HT-29 (cell line): ENCODE results near the gene RSPH1. TPM values are rescaled to one million over a fixed set of nuclear protein-coding genes. Genes with fewer than 3 reads are reported as not detected.
A peak's percentile ranks its signal among the peaks of the same experiment; 100 is the strongest.

Experiments used
- DNase-seq: peaks from one replicate; pipeline ENCODE4 v3.0.0-alpha.2; 2015; ENCODE audit warnings: low spot score
- total RNA-seq: library from RNA; depleted of rRNA; stranded (reverse); fragments of >200 nt; shearing (Covaris generic); gene quantifications from 2 replicates; pipeline ENCODE4 v1.2.3, GENCODE V29; 2014

Gene RSPH1
- total RNA-seq, 1 experiment from 2014 or later, result 2.7 TPM

DNA sequence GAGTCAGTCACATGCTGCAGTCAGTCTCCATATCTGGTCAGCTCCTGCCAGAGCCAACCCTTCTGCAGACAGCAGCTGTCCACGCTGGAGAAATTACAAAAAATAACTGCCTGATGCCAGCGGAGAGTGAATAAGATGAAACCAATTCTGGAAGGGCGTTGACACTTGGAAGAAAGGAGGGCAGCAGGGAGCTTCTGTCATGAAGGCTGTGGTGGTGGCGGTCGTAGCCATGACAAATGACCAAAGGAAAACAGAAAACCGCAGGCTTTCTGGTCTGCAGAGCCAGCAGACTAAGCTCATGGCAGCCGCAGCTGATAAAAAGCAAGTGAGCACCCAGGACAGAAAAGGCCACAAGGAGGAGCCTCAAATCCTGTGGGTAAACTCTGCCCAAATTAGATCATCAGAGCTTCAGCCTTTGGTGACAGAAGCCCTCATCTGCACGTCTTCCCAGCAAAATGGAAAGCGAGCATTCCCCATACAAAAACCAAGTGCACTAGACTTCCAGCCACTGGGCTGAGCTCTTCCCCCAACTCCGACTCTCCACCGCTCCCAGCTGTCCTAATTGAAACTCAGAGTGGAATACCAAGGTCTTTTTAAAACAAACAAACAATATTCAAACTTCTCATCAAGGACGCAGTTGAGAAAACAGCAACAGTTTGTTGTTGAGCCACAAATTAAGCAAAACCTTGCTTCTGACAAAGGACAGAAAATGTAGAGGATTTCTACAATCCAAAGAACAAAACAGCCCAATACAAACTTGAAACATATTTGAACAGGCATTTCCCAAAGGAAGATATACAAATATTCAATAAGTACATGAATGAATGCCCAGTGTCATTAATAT, 28.7 kb downstream of the RSPH1 start:
- peak; percentile 83 for DNase-seq

DNA sequence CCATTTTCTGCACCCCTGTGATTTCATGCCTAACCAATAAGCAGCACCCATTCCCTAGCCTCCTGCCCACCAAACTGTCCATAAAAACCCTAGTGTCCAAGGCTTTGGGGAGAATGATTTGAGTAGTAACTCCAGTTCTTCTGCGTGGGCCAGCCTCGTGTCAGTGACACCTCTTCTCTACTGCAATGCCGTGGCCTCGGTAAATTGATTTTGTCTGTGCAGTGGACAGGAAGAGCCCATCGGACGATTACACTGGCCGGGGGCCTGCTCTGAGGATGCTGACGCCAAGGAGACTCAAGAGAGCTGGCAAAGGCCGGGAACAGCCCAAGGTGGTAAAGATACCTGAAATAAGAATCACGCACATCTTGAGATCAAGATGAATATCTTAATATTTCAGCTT, 29.3 kb downstream of the RSPH1 start:
- no peak for DNase-seq

DNA sequence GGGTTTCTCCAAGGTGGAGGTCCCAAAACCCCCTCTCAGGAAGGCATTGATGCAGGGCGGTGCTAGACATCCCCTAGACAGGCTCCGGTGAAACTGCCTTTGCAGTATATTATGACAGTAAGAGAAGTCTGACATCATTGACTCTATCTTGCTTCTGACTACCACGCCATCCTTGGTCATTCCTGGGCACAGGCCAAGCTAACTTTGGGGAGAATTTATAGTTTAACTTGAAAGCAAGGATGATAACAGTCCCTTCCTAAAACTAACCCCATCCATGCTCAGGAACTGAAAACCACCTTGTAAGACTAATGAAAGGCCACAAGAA, 30.3 kb downstream of the RSPH1 start:
- no peak for DNase-seq

DNA sequence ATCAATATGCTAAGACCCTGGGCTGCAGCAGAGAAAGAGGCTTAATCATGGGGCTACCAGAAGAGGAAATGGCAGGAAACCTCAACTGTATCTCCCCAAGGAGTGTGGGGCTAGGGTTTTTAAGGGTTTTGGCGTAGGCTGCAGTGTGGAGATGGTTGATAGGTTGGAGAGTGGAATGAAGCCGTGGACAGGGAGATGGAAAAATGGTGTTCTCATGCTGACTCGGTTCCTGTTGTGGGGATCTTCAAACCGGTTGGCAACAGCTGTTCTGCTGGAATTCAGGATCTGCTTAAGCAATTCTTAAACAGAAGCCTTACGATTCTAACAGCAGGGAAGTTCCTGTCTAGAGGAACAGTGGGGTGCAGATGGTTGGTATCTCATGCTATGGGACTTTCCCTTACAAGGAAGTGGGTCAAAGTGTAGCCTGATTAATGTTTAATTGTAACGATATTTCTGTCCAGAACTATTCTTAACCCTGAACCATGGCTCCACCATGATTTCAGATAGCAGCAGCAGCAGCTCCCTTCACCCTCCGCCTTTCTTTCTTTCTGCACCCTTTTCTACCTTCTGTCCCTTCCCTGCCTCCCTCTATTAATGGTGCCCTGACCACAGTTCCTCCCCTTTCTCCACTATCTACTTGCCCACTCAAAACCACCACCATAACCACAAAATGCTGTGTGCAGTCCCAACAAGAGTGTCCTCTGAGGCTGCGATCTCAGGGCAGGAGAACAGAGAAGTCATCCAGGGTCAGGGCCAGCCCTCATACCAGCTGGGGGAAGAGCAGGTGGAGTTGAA, 30.8 kb downstream of the RSPH1 start:
- peak; percentile 65 for DNase-seq

DNA sequence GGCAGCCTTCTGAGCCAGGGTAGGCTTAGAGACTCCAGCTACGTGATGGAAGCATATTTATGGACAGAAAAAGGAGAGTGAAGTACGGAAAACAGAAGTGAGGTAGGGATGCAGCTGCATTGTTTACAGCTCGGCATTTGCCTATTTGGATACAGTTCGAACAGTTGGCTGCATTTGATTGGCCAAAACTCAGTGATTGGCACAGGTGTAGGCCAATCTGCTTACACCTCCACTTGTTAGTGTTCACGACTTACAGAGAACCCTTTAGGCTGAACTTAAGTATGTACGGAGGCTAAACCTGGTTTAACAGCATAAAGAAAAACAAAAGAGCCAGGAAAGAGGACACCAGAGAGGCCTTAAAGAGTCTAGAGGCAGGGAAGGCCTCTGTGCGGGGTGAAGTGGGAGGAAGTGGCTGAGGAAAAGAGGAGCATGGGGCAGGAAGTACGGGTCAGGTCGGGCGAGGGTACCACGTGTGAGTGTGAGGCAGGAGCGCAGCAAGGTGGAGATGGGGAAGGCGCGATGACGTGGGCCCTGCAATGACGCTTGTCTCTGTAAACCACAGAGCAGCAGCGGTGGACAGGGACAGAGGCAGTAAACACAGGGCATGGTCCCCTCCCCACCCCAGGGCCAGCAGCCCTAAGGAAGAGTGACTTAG, 32.0 kb downstream of the RSPH1 start:
- peak; percentile 60 for DNase-seq

DNA sequence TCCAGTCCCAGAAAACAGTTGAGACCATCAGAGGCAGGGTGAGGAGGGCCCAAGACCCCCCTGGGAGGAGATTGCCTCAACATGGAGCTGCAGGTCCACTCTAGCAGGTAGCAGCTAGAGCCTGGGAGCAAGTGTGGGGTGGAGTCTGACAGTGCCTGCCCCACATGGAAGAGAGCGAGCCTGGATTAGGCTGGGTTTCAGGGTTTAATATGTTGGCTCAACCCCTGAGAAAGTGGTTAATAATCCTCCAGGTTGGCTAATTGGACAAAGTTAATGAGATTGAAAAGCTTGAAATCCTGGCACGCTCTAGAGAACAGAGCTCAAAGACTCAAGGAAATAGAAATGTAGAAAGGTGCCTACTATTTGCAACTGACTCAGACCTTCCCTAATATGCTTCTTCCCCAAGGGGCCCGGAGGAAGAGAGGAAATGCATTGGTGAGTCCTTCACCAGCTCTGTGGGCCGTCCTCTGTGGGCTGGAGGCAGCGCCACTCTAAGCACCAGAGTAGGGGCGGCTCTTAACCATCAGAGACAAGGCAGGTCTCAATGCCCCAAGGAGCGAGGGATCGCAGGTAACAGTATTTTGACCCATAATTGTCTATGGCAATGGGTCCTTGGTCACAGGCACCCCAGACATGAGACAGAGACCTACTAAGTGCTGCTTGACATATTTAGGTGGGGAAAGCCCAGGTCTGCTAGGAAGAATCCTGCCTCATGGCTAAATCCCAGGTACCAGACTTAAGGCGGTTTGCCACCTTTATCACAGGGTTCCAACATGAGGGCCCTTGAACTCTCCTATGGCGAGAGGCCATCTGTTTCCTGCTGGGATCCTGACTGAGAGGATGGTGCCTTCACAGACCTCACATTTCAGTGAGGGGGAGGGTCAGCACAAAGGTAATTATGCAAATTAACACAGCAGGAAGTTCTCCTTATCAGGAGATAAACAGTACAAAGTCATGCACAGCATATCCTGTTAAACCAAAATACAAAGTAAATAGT, 33.8 kb downstream of the RSPH1 start:
- peak; percentile 66 for DNase-seq

GRCh38 chr21:42461185-42461520, 34.9 kb downstream of the RSPH1 start:
- no peak for DNase-seq

- peak; percentile 63 for DNase-seq
These were observed 35.4 kb downstream of the RSPH1 start for GRCh38 chr21:42460391-42461184.

DNA sequence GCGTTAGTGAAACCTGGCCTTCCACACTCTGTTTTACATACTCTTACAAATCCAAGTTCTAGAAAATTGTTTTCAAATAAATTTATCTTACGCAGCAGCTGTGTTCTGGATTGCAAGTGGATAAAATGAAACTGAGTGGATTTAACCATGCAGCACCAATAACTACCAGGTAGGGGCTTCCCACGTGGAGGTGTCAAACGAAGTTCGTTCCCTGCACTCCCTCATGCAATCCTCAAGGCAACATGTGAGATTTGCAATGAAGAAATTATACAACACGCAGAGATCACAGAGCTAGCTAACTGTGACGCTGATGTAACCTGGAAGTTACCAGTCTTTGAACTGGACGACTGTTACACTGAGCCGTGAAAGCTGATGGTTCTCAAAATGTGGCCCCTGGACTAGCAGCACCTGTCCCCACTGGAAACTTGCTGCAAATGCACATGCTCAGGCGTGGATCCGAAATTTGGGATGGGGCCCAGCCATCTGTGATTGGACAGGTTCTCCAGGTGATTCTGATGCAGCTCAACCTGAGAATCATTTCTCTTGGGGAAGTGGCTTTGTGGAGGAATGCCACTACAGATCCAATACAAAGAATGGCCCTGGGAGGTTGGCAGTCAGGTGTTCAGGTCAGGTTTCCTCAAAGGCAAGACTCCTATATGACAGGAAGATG, 36.3 kb downstream of the RSPH1 start:
- no peak for DNase-seq

DNA sequence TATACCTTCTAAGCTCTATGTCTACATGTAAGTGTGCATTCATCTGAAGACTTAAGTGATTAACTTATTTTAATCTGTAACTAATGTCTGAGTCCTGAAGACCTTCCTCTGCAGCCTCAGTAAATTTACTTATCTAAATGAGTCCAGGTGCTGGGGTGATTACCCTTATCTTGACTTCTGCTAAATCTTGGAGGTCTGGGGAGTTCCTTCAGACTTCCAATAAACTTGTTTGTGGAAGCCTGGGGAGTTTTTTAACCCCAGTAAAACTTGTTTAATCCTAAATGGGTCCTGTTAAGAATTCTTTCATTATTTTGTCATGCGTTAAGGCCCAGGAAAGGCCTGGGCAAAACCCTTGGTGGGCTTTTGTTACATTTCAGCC, 37.0 kb downstream of the RSPH1 start:
- DNase-seq, result no peak

DNA sequence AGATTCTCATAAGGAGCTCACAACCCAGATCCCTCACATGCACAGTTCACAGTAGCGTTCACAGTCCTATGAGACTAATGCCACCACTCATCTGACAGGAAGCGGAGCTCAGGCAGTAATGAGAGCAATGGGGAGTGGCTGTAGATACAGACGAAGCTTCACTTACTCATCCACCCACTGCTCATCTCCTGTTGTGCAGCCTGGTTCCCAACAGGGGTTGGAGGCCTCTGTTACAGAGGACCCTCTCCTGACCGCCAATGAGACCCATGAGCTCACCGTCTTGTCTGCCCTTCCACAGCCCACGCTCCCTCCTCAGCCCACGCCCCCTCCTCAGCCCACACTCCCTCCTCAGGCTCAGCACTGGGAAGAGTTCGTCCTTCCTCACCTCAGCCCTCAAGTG, 39.6 kb downstream of the RSPH1 start:
- DNase-seq, result no peak

DNA sequence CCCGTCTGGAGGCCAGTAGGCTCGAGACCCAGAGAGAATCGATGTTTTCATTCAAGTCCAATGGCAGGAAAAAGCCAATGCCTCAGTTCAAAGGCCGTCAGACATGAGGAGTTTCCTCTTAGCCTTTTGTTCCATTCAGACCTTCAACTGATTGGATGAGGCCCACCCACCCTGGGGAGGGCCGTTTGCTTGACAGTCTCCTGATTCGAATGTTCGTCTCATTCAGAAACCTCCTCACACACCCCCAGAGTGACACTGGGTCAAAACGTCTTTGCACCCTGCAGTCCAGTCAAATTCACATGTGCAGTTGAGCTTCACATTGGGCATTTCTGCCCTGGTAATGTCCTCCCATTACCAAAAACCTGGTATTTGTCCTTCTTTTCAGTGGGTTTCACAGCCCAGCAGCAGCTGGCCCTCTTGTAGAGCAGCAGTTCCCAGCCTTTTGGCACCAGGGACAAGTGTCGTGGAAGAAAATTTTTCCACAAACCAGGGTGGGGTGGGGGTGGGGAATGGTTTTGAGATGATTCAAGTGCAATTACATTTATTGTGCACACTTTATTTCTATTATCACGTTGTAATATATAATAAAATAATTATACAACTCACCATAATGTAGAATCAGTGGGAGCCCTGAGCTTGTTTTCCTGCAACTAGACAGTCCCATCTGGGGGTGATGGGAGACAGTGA, 40.1 kb downstream of the RSPH1 start:
- DNase-seq, result no peak

GRCh38 chr21:42455196-42455595, 40.8 kb downstream of the RSPH1 start:
- no peak for DNase-seq

- DNase-seq, result no peak
These were observed 41.2 kb downstream of the RSPH1 start for GRCh38 chr21:42454786-42455185.

DNA sequence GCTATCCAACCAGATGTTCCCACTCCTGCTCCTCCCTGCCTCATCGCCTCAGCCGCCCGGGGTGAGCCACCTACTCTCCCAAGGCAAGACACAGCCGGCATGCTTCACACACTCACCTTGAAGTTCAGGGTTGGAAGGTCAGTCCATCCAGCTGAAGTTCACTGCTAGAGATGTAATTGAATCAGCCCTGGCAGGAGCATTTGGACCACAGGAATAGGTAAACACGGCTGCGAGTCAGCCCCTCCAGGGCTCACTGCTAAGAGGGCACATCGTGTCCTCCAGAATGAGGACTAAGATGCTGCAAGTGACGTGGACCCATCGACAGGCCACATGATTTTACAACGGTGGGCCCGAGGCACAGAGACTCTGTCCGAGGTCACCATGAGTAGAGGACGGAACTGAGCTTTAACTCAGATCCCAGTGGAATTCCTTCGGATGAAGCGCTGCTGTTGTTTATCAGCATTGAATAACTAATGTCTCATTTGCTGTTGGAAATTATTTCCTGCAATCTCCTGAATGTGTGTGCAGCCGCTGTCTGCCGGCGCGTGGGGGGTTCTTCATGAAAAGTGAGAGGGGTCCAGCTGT, 41.9 kb downstream of the RSPH1 start:
- no peak for DNase-seq

- DNase-seq, result no peak
These were observed 42.6 kb downstream of the RSPH1 start for GRCh38 chr21:42453224-42453985.

- no peak for DNase-seq
These were observed 43.4 kb downstream of the RSPH1 start for GRCh38 chr21:42452401-42453223.
